GM12891 (cell line): ENCODE results near the gene SHC1.

Experiments
- POLR2A ChIP-seq: IDR thresholded peaks from 2 replicates; pipeline ENCODE4 v1.6.1; 2011; ENCODE audit warnings: low read depth, low read length, control low read depth
- POLR2AphosphoS5 ChIP-seq: IDR thresholded peaks from 2 replicates; pipeline ENCODE4 v1.6.1; 2011; ENCODE audit warnings: low read depth, low read length, control low read depth
- POU2F2 ChIP-seq: IDR thresholded peaks from 2 replicates; pipeline ENCODE4 v1.6.1; 2011; ENCODE audit warnings: low read depth, mild to moderate bottlenecking, control low read depth, low read length, moderate library complexity

DNA sequence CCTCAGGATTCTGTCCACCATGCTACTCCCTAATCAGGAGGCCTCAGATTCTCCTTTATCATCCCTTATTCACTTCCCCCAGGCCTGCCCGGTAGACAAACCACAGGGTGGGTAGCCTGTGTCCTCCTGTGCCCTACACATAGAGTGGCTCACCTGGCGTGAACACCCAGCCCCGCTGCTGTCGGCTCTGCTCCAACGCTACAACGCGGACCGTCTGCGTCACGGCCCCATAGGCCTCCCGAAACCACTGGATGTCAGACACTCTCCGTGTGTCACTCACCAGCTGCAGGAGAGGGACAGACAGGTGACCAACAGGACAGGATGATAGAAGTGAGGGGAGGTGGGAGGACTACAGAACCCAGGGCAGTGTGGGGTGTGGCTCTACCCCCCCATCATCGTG, 44.3 kb downstream of the SHC1 start:
- TF ChIP-seq POLR2A (no peak), POU2F2 (no peak), POLR2AphosphoS5 (no peak)
